ENCODE data around the gene FBLN2. TPM values are rescaled to one million over a fixed set of nuclear protein-coding genes. Genes with fewer than 3 reads are reported as not detected.

Gene FBLN2
- total and polyA plus RNA-seq, 2 of the 4 experiments (the other 2 are of a cell fraction) = 11.8 to 60.8 TPM

DNA sequence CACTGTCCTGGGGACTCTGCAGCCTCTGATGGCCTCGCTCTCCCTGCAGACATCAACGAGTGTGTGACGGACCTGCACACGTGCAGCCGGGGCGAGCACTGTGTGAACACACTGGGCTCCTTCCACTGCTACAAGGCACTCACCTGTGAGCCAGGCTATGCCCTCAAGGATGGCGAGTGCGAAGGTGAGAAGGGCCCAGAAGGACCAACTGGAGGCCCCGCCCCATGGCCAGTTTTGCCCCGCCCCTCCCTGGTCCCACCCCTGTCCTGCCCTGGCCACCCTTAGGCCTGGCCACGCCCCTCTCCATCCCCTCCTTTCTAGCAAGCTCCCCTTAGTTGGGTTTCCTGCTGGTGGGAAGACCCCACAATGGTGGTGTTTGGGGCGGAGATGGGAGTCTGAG is 77.5 kb downstream of the FBLN2 start:
- H3K36me3 ChIP-seq (ENCODE audit: control insufficient read depth, insufficient read depth, low read length) = no peaks in the 10 kb centered on the region
- DNase-seq (no peak), ATAC-seq (ENCODE audit: low read depth) (no peak)
- no peak overlapping the region for H3K27ac ChIP-seq (ENCODE audit: insufficient read depth, low read length)
- in situ Hi-C loops (cut with MboI; ENCODE audit: low sequenced_read_pairs) = no loop called here
- ChIA-PET POLR2A (ENCODE audit: unreplicated experiment) (no interaction called here), CTCF (no interaction called here)
- H3K4me2 ChIP-seq (ENCODE audit: low read depth, low read length) = no peak overlapping the region
- no peak overlapping the region for H4K91ac ChIP-seq (ENCODE audit: insufficient read depth, low read depth, low read length)
- WGBS, 2 experiments (ENCODE audit: extremely low coverage in 2 of 2, insufficient read length in 1 of 2) = 100% methylated on average over 1 of the region's 12 CpGs; no CpG with 5 or more reads in 1 of the 2 experiments
- no peak overlapping the region for H2BK20ac ChIP-seq (ENCODE audit: low read depth, low read length)
- no peak overlapping the region for H3K23ac ChIP-seq (ENCODE audit: low read depth, low read length)
- no peak overlapping the region for H3K4ac ChIP-seq (ENCODE audit: low read depth, low read length)
- H2BK120ac ChIP-seq (ENCODE audit: low read depth, low read length) = no peak overlapping the region
- TF ChIP-seq CTCF (conservative IDR thresholded peaks at IDR 0.05; ENCODE audit: low read depth, low read length) = no peak
- no peak for TF ChIP-seq FOS (IDR thresholded peaks at IDR 0.05; ENCODE audit: low read depth, low read length)
- TF ChIP-seq NFE2L2 (IDR thresholded peaks at IDR 0.05; ENCODE audit: low read depth, low read length) = no peak
- no peak for TF ChIP-seq MAZ (IDR thresholded peaks at IDR 0.05; ENCODE audit: borderline replicate concordance, low read depth, low read length)
- TF ChIP-seq MAFK (IDR thresholded peaks at IDR 0.05; ENCODE audit: low read depth, low read length) = no peak
- TF ChIP-seq MXI1 (IDR thresholded peaks at IDR 0.05; ENCODE audit: borderline replicate concordance, low read depth, low read length) = no peak
- intact Hi-C loops (cut with micrococcal nuclease) = no loop called here
- dilution Hi-C loops (cut with HindIII; ENCODE audit: low sequenced_read_pairs, unreplicated experiment) = no loop called here
- no peak overlapping the region for H3K18ac ChIP-seq (ENCODE audit: low read depth, low read length)
- H3K4me1 ChIP-seq (ENCODE audit: control insufficient read depth, insufficient read depth, low read length) = no peaks in the 10 kb centered on the region
- H3K27me3 ChIP-seq (ENCODE audit: control insufficient read depth, insufficient read depth, low read length) = no peaks in the 10 kb centered on the region
- H2BK15ac ChIP-seq (ENCODE audit: low read depth, low read length) = no peak overlapping the region
- no peak overlapping the region for H3K9ac ChIP-seq (ENCODE audit: low read depth, low read length)
- no peak overlapping the region for H3K56ac ChIP-seq (ENCODE audit: extremely low read depth, insufficient read depth, low read length)
- H4K8ac ChIP-seq (ENCODE audit: low read depth in 2 of 2, low read length in 2 of 2) = no peak overlapping the region
- no peaks in the 10 kb centered on the region for H4K20me1 ChIP-seq (ENCODE audit: insufficient read depth, low read length)
- no TSS peak for BruUV-seq (replicated peaks)
- H4K5ac ChIP-seq (ENCODE audit: low read depth, low read length) = no peak overlapping the region
- H2AK5ac ChIP-seq (ENCODE audit: low read depth, low read length) = no peak overlapping the region
- H3K79me1 ChIP-seq (ENCODE audit: low read depth in 1 of 2, low read length in 2 of 2) = no peaks in the 10 kb centered on the region
- no peak overlapping the region for H2AFZ ChIP-seq (replicated peaks; ENCODE audit: low read length, poor library complexity)
- no peaks in the 10 kb centered on the region for H3K9me1 ChIP-seq (ENCODE audit: insufficient read depth, low read length)
- H2BK5ac ChIP-seq (ENCODE audit: low read depth, low read length, poor library complexity, severe bottlenecking) = no peak overlapping the region
- H3K14ac ChIP-seq (replicated peaks; ENCODE audit: low read depth, low read length) = no peak overlapping the region
- H3K9me3 ChIP-seq (ENCODE audit: control insufficient read depth, insufficient read depth, low read length) = no peaks in the 10 kb centered on the region
- no peak overlapping the region for H3K4me3 ChIP-seq (ENCODE audit: insufficient read depth, low read depth, low read length)
- H2AK9ac ChIP-seq (replicated peaks; ENCODE audit: low read depth, low read length, poor library complexity) = no peak overlapping the region

Measured in IMR-90 (cell line).